ENCODE results near the gene APOA1. TPM values are rescaled to one million over a fixed set of nuclear protein-coding genes. Genes with fewer than 3 reads are reported as not detected.

Gene APOA1
- total RNA-seq, 6 experiments from 2014 or later = not detected

- Mint-ChIP-seq H3K27me3 (ENCODE audit: insufficient read depth) (peaks cover 11% of the 10 kb centered on the region), H3K36me3 (ENCODE audit: low read depth) (no peaks in the 10 kb centered on the region), H3K4me1 (ENCODE audit: low read depth) (peaks cover 10% of the 10 kb centered on the region), H3K4me3 (no peak overlapping the region), H3K9me3 (no peaks in the 10 kb centered on the region), H3K27ac (no peak overlapping the region)
- no peak for TF ChIP-seq CTCF (IDR thresholded peaks at IDR 0.05)
- no peak for DNase-seq
Observed at GRCh38 chr11:116833816-116834534, 3.4 kb downstream of the APOA1 start.

GRCh38 chr11:116833491-116833815, 4.0 kb downstream of the APOA1 start:
- no peak overlapping the region for H3K4me3 Mint-ChIP-seq
- no peak overlapping the region for H3K27ac Mint-ChIP-seq
- no peak for DNase-seq
- H3K36me3 Mint-ChIP-seq (ENCODE audit: low read depth) = no peaks in the 10 kb centered on the region
- no peaks in the 10 kb centered on the region for H3K9me3 Mint-ChIP-seq
- H3K4me1 Mint-ChIP-seq (ENCODE audit: low read depth) = peaks cover 10% of the 10 kb centered on the region
- TF ChIP-seq CTCF (IDR thresholded peaks at IDR 0.05) = no peak
- H3K27me3 Mint-ChIP-seq (ENCODE audit: insufficient read depth) = peaks cover 9% of the 10 kb centered on the region

- no peak overlapping the region for H3K4me3 Mint-ChIP-seq
- H3K27ac Mint-ChIP-seq = no peak overlapping the region
- peaks cover 8% of the 10 kb centered on the region for H3K27me3 Mint-ChIP-seq (ENCODE audit: insufficient read depth)
- no peak for TF ChIP-seq CTCF (IDR thresholded peaks at IDR 0.05)
- DNase-seq = no peak
- H3K4me1 Mint-ChIP-seq (ENCODE audit: low read depth) = peaks cover 10% of the 10 kb centered on the region
- H3K36me3 Mint-ChIP-seq (ENCODE audit: low read depth) = no peaks in the 10 kb centered on the region
- H3K9me3 Mint-ChIP-seq = no peaks in the 10 kb centered on the region
Observed at GRCh38 chr11:116832350-116833290, 4.8 kb downstream of the APOA1 start.

- H3K27ac Mint-ChIP-seq = no peak overlapping the region
- no peak for TF ChIP-seq CTCF (IDR thresholded peaks at IDR 0.05)
- DNase-seq = no peak
- H3K27me3 Mint-ChIP-seq (ENCODE audit: insufficient read depth) = peaks cover 10% of the 10 kb centered on the region
- no peaks in the 10 kb centered on the region for H3K36me3 Mint-ChIP-seq (ENCODE audit: low read depth)
- no peaks in the 10 kb centered on the region for H3K9me3 Mint-ChIP-seq
- H3K4me1 Mint-ChIP-seq (ENCODE audit: low read depth) = peaks cover 10% of the 10 kb centered on the region
- H3K4me3 Mint-ChIP-seq = no peak overlapping the region
Observed at GRCh38 chr11:116831790-116832349, 5.6 kb downstream of the APOA1 start.

GRCh38 chr11:116830184-116830912, 7.1 kb downstream of the APOA1 start:
- Mint-ChIP-seq H3K4me1 (ENCODE audit: low read depth) (peaks cover under 1% of the 10 kb centered on the region; the same call in 1 of the 2 replicates), H3K36me3 (ENCODE audit: low read depth) (no peaks in the 10 kb centered on the region), H3K27ac (no peak overlapping the region)

More at GRCh38 chr11:116830184-116830912, 7.1 kb downstream of the APOA1 start:
- Mint-ChIP-seq H3K9me3 (no peaks in the 10 kb centered on the region), H3K4me3 (no peak overlapping the region), H3K27me3 (ENCODE audit: insufficient read depth) (peaks cover 9% of the 10 kb centered on the region)
- DNase-seq = no peak
- TF ChIP-seq CTCF (IDR thresholded peaks at IDR 0.05) = no peak

All from HFFc6 (cell line).